Retinal pigment epithelial cell (primary cell): Measurements from ENCODE around the gene SLC38A5.

Source experiments
- DNase-seq: peaks from one replicate; pipeline ENCODE4 v3.0.0-alpha.2; 2010; ENCODE audit warnings: low read depth
- H3K4me3 ChIP-seq: 2 replicates; pipeline ENCODE4 v1.5.1; 2011; ENCODE audit warnings: mild to moderate bottlenecking, low read length, control low read depth, moderate library complexity
- TF ChIP-seq, protein P1 (sequence below): conservative IDR thresholded peaks from 2 replicates; pipeline ENCODE4 v1.5.1; 2011; ENCODE audit warnings: low read depth, low read length, control low read depth, inconsistent platforms

Gene SLC38A5

GRCh38 chrX:48461830-48462229, 8.2 kb downstream of the SLC38A5 start:
- no peak overlapping the region for H3K4me3 ChIP-seq
- TF ChIP-seq, protein P1, sequence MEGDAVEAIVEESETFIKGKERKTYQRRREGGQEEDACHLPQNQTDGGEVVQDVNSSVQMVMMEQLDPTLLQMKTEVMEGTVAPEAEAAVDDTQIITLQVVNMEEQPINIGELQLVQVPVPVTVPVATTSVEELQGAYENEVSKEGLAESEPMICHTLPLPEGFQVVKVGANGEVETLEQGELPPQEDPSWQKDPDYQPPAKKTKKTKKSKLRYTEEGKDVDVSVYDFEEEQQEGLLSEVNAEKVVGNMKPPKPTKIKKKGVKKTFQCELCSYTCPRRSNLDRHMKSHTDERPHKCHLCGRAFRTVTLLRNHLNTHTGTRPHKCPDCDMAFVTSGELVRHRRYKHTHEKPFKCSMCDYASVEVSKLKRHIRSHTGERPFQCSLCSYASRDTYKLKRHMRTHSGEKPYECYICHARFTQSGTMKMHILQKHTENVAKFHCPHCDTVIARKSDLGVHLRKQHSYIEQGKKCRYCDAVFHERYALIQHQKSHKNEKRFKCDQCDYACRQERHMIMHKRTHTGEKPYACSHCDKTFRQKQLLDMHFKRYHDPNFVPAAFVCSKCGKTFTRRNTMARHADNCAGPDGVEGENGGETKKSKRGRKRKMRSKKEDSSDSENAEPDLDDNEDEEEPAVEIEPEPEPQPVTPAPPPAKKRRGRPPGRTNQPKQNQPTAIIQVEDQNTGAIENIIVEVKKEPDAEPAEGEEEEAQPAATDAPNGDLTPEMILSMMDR: no peak
- no peak for DNase-seq

DNA sequence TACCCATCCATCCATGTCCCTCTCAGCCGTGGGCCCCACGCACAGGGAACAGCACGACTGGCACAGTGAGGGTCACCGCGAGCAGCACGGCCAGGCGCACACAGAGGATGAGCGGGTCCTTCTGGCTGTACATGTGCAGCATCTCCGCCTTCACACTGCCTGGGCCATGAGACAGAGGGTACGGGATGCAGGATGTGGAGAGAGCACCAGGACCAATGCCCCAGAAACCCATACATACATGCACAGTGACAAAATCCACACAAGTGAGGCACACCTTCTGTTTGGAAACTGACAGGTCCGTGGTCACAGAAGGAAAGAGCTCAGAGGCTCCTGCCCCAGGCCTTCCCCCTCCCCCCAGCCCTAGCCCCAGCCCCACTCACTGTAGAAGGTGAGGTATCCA, 9.5 kb downstream of the SLC38A5 start:
- no peak for DNase-seq
- no peak overlapping the region for H3K4me3 ChIP-seq
- TF ChIP-seq, protein P1: no peak

DNA sequence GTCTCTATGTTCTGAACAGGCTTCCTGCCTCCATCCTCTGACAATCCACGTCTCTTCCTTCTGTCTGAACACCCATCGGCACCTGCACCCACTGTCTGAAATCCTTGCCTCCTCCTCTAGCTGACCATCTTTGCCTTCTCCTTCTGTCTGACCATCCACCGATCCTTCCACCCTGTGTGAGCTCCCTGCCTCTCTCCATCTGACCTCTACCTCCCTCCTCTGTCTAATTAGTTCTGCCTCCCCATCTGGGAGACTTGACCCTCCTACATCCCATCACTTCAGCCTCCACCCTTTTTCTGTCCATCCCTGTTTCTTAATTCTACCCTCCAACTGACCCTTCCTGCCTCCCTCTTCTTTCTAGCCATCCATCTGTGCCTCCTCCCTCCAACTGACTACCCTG, 10.0 kb downstream of the SLC38A5 start:
- DNase-seq: no peak
- H3K4me3 ChIP-seq: no peak overlapping the region
- TF ChIP-seq, protein P1: no peak

DNA sequence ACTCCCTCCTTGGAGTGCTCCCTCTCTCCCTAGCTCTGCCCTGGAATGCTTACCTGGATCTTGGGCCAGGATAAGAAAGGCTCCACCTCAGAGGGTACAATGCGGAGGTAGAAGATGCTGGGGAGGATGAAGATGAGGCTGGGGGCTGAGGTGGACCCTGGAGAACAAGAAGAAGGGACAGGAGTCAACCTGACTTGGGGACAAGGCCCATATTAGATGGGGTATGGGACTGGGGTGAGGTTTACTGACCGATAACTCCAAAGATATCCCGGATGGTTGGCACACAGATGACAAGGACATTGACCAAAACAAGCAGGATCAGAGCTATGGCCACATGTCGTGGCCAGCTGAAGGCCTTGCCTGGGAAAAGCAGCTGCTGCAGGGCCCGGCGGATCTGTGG, 10.6 kb downstream of the SLC38A5 start:
- no peak for DNase-seq
- TF ChIP-seq, protein P1: no peak
- no peak overlapping the region for H3K4me3 ChIP-seq

DNA sequence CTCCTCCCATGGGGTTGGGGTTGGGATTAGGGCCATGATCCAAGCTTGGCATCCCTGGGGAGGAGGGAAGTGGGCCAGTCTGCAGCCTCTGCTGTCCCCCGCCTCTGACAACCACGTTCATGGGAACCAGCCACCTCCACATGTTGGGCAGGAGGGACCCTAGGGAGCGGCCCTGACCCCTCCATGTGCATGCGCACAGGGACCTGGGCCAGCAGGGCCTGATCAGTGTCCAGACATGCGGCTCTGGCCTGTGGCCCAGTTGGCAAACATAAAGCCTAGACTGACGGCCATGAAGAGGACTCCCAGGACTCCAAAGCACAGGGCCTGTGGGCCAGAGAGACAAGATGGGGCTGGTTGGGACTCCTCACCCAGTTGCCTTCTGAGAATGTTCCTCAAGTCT, 11.3 kb downstream of the SLC38A5 start:
- no peak overlapping the region for H3K4me3 ChIP-seq
- TF ChIP-seq, protein P1: no peak
- DNase-seq: no peak

DNA sequence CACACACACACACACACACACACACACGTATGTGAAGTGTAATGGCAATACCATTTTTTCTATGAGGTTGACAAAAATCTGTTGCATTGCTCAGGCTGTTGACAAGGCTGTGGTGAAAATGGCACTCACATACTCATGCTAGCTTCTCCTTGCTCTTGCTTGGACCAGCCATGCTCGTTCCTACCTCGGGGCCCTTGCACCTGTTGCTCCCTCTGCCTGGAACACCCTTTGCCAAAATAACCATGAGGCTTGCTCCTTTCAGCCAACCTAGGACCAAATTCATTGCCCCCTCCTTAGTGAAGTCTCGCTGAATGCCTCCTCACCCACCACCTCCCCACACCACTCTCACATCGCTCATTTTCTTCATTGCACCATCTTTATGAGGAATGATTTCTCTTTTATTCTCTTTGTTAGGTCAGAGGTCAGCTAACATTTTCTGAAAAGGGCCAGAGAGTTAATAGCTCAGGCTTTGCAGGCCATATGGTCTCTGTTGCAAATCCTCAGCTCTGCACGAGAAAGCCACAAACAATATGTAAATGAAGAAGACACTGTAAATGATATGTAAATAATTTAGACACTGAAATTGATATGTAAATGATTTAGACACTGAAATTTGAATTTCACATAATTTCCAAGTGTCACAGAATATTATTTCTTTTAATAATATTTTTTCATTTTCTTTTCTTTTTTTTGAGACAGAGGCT, 13.3 kb downstream of the SLC38A5 start:
- TF ChIP-seq, protein P1: no peak
- DNase-seq: no peak
- H3K4me3 ChIP-seq: no peak overlapping the region

GRCh38 chrX:48451708-48452107, 18.4 kb downstream of the SLC38A5 start:
- TF ChIP-seq, protein P1: no peak
- no peak overlapping the region for H3K4me3 ChIP-seq
- DNase-seq: no peak
